Naive B cell (primary cell): Measurements from ENCODE around the gene PTPRT. TPM values are rescaled to one million over a fixed set of nuclear protein-coding genes. Genes with fewer than 3 reads are reported as not detected.
"Not testable (repeated sequence)": the region's sequence is repeated elsewhere in the genome, so short reads cannot be mapped to it uniquely, and the experiment has no call there.

Experiments
- ATAC-seq, 2 donors: fragments of 150-1000 bp; cut with Tn5 transposase; 2 replicates each; pipeline ENCODE4 v1.10.0; 2021; ENCODE audit warnings: low read depth in 2 of 2, mild to moderate bottlenecking in 2 of 2, moderate library complexity in 2 of 2
- DNase-seq: peaks from one replicate; pipeline ENCODE4 v3.0.0; 2022
- H3K27ac Mint-ChIP-seq, 6 donors: one replicate each; pipeline ENCODE4 v1.8.0; 2020 to 2022; ENCODE audit warnings: mild to moderate bottlenecking in 6 of 6, mixed read lengths in 6 of 6, moderate library complexity in 5 of 6, inconsistent platforms in 2 of 6
- H3K27me3 Mint-ChIP-seq, 3 donors: one replicate each; pipeline ENCODE4 v1.8.0; 2021 to 2022; ENCODE audit warnings: mixed read lengths in 3 of 3, mild to moderate bottlenecking in 1 of 3
- H3K36me3 Mint-ChIP-seq, 2 donors: one replicate each; pipeline ENCODE4 v1.8.0; 2020 to 2022; ENCODE audit warnings: mixed read lengths in 2 of 2, inconsistent platforms in 1 of 2, mild to moderate bottlenecking in 1 of 2
- H3K4me1 Mint-ChIP-seq, 3 donors: one replicate each; pipeline ENCODE4 v1.8.0; 2020 to 2022; ENCODE audit warnings: mixed read lengths in 3 of 3, inconsistent platforms in 1 of 3, mild to moderate bottlenecking in 1 of 3, moderate library complexity in 1 of 3
- H3K4me3 Mint-ChIP-seq, 8 donors: one replicate each; pipeline ENCODE4 v1.8.0; 2020 to 2022; ENCODE audit warnings: mild to moderate bottlenecking in 8 of 8, mixed read lengths in 8 of 8, moderate library complexity in 8 of 8, inconsistent platforms in 2 of 8
- H3K9me3 Mint-ChIP-seq, 7 donors: one replicate each; pipeline ENCODE4 v1.8.0; 2020 to 2022; ENCODE audit warnings: mixed read lengths in 7 of 7, mild to moderate bottlenecking in 5 of 7, inconsistent platforms in 2 of 7, moderate library complexity in 1 of 7
- polyA plus RNA-seq, 6 donors: library from polyadenylated mRNA; unstranded; fragments of 300-500 nt; fragmentation: Illumina TruSeq; gene quantifications; one replicate each; pipeline ENCODE4 v1.2.3, GENCODE V29; 2021; ENCODE audit warnings: low read depth in 6 of 6

The PTPRT gene
- polyA plus RNA-seq, 6 donors from 2014 or later: not detected

GRCh38 chr20:43176726-43177125 is 13.0 kb downstream of the PTPRT start:
- Mint-ChIP-seq H3K9me3 (peaks cover 0 to 16% (median 2%) of the 10 kb centered on the region in 7 donors), H3K27ac (no peak overlapping the region), H3K4me1 (no peaks in the 10 kb centered on the region), H3K36me3 (no peaks in the 10 kb centered on the region), H3K27me3 (no peaks in the 10 kb centered on the region), H3K4me3 (no peak overlapping the region)
- no peak for ATAC-seq
- DNase-seq: no peak

- Mint-ChIP-seq H3K36me3 (no peaks in the 10 kb centered on the region), H3K27ac (no peak overlapping the region), H3K27me3 (no peaks in the 10 kb centered on the region), H3K4me3 (peak overlapping the region in 1 of 8 donors; percentile 31), H3K4me1 (no peaks in the 10 kb centered on the region), H3K9me3 (peaks cover 0 to 7% (median 2%) of the 10 kb centered on the region in 7 donors)
- no peak for DNase-seq
- ATAC-seq: no peak
Measured at GRCh38 chr20:43171930-43172329, 17.8 kb downstream of the PTPRT start.

DNA sequence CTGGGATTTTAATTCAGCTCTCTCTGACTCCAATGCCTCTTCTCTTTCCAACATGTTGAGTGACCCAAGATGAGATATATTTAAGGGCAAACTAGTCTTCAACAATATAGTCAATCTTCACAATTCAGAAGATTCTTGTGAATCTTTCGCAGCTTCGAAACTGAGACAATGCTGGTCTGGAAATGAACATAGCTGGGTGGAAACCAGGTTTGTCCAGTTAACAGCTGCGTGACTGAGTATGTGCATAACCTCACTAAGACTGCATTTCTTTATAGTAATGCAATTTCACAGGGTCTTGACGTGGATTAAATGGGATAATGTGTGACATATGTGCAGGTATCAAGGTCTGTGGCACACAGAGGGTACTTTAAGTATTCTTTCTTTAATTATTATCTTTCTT is 18.9 kb downstream of the PTPRT start:
- no peaks in the 10 kb centered on the region for H3K36me3 Mint-ChIP-seq
- H3K4me3 Mint-ChIP-seq: no peak overlapping the region
- no peaks in the 10 kb centered on the region for H3K4me1 Mint-ChIP-seq
- no peaks in the 10 kb centered on the region for H3K27me3 Mint-ChIP-seq
- ATAC-seq (no peak), DNase-seq (no peak)
- peaks cover 0 to 4% (median 0%) of the 10 kb centered on the region in 7 donors for H3K9me3 Mint-ChIP-seq
- H3K27ac Mint-ChIP-seq: no peak overlapping the region

DNA sequence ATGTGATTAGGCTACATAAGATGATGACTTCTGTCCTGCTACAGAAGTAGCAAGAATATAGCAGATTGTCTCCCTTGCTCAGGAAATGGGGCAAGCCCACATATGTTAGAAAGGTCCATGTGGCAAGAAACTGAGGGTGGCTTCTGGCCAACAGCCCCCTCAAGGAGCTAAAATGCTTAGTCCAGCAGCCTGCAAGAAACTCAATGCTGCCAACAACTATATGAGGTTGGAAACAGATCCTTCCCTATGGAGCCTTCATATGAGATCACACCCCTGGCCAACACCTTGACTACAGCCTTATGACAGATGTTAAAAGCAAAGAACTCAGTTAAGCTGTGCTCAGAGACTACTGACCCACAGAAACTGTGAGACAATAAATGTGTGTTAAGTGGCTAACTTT is 22.1 kb downstream of the PTPRT start:
- DNase-seq: no peak
- no peak for ATAC-seq

GRCh38 chr20:43167021-43167420 is 22.7 kb downstream of the PTPRT start:
- Mint-ChIP-seq H3K27me3 (no peaks in the 10 kb centered on the region), H3K9me3 (peaks cover 0 to 10% (median 1%) of the 10 kb centered on the region in 7 donors), H3K36me3 (no peaks in the 10 kb centered on the region), H3K27ac (no peak overlapping the region), H3K4me3 (no peak overlapping the region), H3K4me1 (peaks cover 0 to 3% (median 0%) of the 10 kb centered on the region in 3 donors)
- DNase-seq (no peak), ATAC-seq (no peak)

More for the DNA sequence above, 22.1 kb downstream of the PTPRT start:
- H3K4me1 Mint-ChIP-seq: peaks cover 0 to 3% (median 0%) of the 10 kb centered on the region in 3 donors
- H3K4me3 Mint-ChIP-seq: peak overlapping the region in 1 of 8 donors; percentile 6
- H3K36me3 Mint-ChIP-seq: no peaks in the 10 kb centered on the region
- H3K27ac Mint-ChIP-seq: no peak overlapping the region
- H3K9me3 Mint-ChIP-seq: peaks cover 0 to 10% (median 1%) of the 10 kb centered on the region in 7 donors
- no peaks in the 10 kb centered on the region for H3K27me3 Mint-ChIP-seq

GRCh38 chr20:43165611-43166010 is 24.1 kb downstream of the PTPRT start:
- Mint-ChIP-seq H3K27me3 (no peaks in the 10 kb centered on the region), H3K4me1 (peaks cover 0 to 3% (median 0%) of the 10 kb centered on the region in 3 donors), H3K4me3 (no peak overlapping the region), H3K9me3 (peaks cover 0 to 10% (median 2%) of the 10 kb centered on the region in 7 donors), H3K27ac (no peak overlapping the region), H3K36me3 (no peaks in the 10 kb centered on the region)
- ATAC-seq (no peak), DNase-seq (no peak)

- not testable (repeated sequence) for DNase-seq, ATAC-seq, H3K9me3 Mint-ChIP-seq
Measured at GRCh38 chr20:43164736-43165135, 25.0 kb downstream of the PTPRT start.

GRCh38 chr20:43161716-43162115 is 28.0 kb downstream of the PTPRT start:
- peaks cover 0 to 23% (median 9%) of the 10 kb centered on the region in 7 donors for H3K9me3 Mint-ChIP-seq
- H3K4me3 Mint-ChIP-seq: no peak overlapping the region
- peaks cover 0 to 3% (median 0%) of the 10 kb centered on the region in 3 donors for H3K4me1 Mint-ChIP-seq
- DNase-seq: no peak
- H3K27ac Mint-ChIP-seq: no peak overlapping the region
- H3K36me3 Mint-ChIP-seq: no peaks in the 10 kb centered on the region
- peaks cover 0 to 4% (median 0%) of the 10 kb centered on the region in 3 donors for H3K27me3 Mint-ChIP-seq
- no peak for ATAC-seq

More at GRCh38 chr20:43164736-43165135, 25.0 kb downstream of the PTPRT start:
- H3K27ac Mint-ChIP-seq, H3K4me1 Mint-ChIP-seq, H3K36me3 Mint-ChIP-seq, H3K27me3 Mint-ChIP-seq, H3K4me3 Mint-ChIP-seq: not testable (repeated sequence)

DNA sequence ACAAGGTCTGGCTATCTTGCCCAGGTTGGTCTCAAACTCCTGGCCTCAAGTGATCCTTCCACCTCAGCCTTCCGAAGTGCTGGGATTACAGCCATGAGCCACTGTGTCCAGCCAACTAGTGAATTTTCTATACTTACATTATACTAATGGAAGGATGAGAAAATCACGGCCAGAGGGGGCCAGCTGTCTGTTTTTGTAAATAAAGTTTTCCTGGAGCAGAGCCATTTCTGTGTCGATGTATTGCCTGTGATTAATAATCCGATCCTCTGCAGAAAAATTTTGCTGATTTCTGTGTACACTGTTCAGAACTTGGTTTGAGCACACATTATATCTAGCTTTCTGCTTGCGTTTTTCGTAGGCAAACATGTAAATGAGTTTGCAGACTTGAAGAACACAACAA is 28.8 kb downstream of the PTPRT start:
- Mint-ChIP-seq H3K4me1 (peaks cover 0 to 3% (median 0%) of the 10 kb centered on the region in 3 donors), H3K9me3 (peaks cover 0 to 19% (median 9%) of the 10 kb centered on the region in 7 donors), H3K27ac (no peak overlapping the region), H3K27me3 (peaks cover 0 to 4% (median 0%) of the 10 kb centered on the region in 3 donors), H3K4me3 (no peak overlapping the region), H3K36me3 (no peaks in the 10 kb centered on the region)
- no peak for ATAC-seq
- no peak for DNase-seq

GRCh38 chr20:43159994-43160393 is 29.7 kb downstream of the PTPRT start:
- Mint-ChIP-seq H3K9me3 (peaks cover 0 to 13% (median 9%) of the 10 kb centered on the region in 7 donors), H3K4me1 (no peaks in the 10 kb centered on the region), H3K4me3 (peak overlapping the region in 1 of 8 donors; percentile 10), H3K27ac (no peak overlapping the region), H3K27me3 (peaks cover 0 to 4% (median 0%) of the 10 kb centered on the region in 3 donors), H3K36me3 (no peaks in the 10 kb centered on the region)
- no peak for ATAC-seq
- no peak for DNase-seq

GRCh38 chr20:43155366-43156100 is 34.2 kb downstream of the PTPRT start:
- no peak overlapping the region for H3K4me3 Mint-ChIP-seq
- no peaks in the 10 kb centered on the region for H3K4me1 Mint-ChIP-seq
- peaks cover 0 to 4% (median 3%) of the 10 kb centered on the region in 3 donors for H3K27me3 Mint-ChIP-seq
- no peaks in the 10 kb centered on the region for H3K36me3 Mint-ChIP-seq
- no peak overlapping the region for H3K27ac Mint-ChIP-seq
- H3K9me3 Mint-ChIP-seq: peaks cover 0 to 16% (median 7%) of the 10 kb centered on the region in 7 donors
- no peak for DNase-seq
- no peak for ATAC-seq

- H3K4me1 Mint-ChIP-seq: no peaks in the 10 kb centered on the region
- peaks cover 0 to 5% (median 2%) of the 10 kb centered on the region in 7 donors for H3K9me3 Mint-ChIP-seq
- H3K27me3 Mint-ChIP-seq: peaks cover 0 to 9% (median 6%) of the 10 kb centered on the region in 3 donors
- H3K36me3 Mint-ChIP-seq: no peaks in the 10 kb centered on the region
- H3K27ac Mint-ChIP-seq: no peak overlapping the region
- ATAC-seq (no peak), DNase-seq (no peak)
- no peak overlapping the region for H3K4me3 Mint-ChIP-seq
Measured at GRCh38 chr20:43151901-43152300, 37.8 kb downstream of the PTPRT start.

DNA sequence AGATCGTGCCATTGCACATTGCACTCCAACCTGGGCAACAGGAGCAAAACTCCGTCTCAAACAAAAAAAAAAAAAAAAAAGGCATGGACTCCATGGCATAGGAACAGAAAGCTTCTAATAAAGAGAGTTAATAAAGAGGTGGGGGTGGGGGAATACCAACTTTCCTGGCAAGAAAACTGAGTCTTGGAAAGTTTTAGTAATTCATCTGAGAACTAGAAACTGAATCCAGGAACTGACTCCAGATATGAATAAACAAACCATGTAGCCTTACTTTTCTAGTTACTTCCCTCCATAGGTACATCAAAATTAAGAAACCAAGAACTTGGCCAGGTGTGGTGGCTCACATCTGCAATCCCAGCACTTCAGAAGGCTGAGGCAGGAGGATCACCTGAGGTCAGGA is 38.5 kb downstream of the PTPRT start:
- peaks cover 0 to 9% (median 6%) of the 10 kb centered on the region in 3 donors for H3K27me3 Mint-ChIP-seq
- peaks cover 0 to 5% (median 2%) of the 10 kb centered on the region in 7 donors for H3K9me3 Mint-ChIP-seq
- H3K36me3 Mint-ChIP-seq: no peaks in the 10 kb centered on the region
- DNase-seq (no peak), ATAC-seq (no peak)
- no peak overlapping the region for H3K27ac Mint-ChIP-seq
- H3K4me1 Mint-ChIP-seq: no peaks in the 10 kb centered on the region
- no peak overlapping the region for H3K4me3 Mint-ChIP-seq

- DNase-seq: no peak
- no peak for ATAC-seq
- H3K36me3 Mint-ChIP-seq: no peaks in the 10 kb centered on the region
- H3K27me3 Mint-ChIP-seq: no peaks in the 10 kb centered on the region
- no peaks in the 10 kb centered on the region for H3K4me1 Mint-ChIP-seq
- peaks cover 0 to 3% (median 0%) of the 10 kb centered on the region in 7 donors for H3K9me3 Mint-ChIP-seq
- H3K27ac Mint-ChIP-seq: no peak overlapping the region
- H3K4me3 Mint-ChIP-seq: no peak overlapping the region
Measured at GRCh38 chr20:43140726-43141125, 49.0 kb downstream of the PTPRT start.
